AG09319 (cell line): ENCODE measurements around the gene SP1.
"Not testable (repeated sequence)": the region's sequence is repeated elsewhere in the genome, so short reads cannot be mapped to it uniquely, and the experiment has no call there.

Experiments
- DNase-seq: peaks from one replicate; pipeline ENCODE4 v3.0.0-alpha.2; 2010; ENCODE audit warnings: low read depth; ENCODE audit errors: extremely low read depth
- TF ChIP-seq, protein P1 (sequence below): IDR thresholded peaks from 2 replicates; pipeline ENCODE4 v1.5.1; 2011; ENCODE audit warnings: low read depth, mild to moderate bottlenecking, inconsistent platforms, low read length, moderate library complexity

SP1 gene

DNA sequence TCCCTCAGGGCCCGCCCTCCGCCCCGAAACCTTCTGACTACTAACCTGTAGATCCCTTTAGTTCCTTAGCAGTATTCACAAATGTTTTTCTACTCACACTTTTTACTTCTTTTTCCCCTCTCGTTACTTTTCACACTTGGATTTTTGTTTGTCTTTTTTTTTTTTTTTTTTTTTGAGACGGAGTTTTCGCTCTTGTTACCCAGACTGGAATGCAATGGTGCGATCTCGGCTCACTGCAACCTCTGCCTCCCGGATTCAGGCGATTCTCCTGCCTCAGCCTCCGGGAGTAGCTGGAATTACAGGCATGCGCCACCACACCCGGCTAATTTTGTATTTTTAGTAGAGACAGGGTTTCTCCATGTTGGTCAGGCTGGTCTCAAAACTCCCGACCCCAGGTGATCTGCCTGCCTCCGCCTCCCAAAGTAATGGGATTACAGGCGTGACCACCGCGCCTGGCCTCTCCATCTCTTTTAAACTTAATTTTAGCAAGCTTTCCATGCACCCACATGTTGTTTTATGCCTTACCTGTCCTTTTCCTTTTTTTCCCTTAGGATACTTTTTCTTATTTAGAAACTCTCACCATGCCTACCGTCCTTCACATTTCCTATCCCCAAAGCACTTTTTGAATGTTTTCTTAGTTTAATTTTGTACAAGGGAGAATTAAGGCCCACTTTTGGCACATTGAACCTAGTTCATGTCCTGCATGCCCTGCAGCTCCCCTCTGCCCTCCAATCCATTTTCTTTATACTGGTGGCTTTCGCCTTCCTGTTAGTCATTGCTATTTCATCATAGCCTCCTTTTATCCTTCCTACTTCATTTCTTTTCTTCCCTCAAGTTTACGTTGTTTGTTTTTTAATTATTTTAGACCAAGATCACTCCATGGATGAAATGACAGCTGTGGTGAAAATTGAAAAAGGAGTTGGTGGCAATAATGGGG lies 1.1 kb downstream of the SP1 start:
- TF ChIP-seq, protein P1, sequence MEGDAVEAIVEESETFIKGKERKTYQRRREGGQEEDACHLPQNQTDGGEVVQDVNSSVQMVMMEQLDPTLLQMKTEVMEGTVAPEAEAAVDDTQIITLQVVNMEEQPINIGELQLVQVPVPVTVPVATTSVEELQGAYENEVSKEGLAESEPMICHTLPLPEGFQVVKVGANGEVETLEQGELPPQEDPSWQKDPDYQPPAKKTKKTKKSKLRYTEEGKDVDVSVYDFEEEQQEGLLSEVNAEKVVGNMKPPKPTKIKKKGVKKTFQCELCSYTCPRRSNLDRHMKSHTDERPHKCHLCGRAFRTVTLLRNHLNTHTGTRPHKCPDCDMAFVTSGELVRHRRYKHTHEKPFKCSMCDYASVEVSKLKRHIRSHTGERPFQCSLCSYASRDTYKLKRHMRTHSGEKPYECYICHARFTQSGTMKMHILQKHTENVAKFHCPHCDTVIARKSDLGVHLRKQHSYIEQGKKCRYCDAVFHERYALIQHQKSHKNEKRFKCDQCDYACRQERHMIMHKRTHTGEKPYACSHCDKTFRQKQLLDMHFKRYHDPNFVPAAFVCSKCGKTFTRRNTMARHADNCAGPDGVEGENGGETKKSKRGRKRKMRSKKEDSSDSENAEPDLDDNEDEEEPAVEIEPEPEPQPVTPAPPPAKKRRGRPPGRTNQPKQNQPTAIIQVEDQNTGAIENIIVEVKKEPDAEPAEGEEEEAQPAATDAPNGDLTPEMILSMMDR, result no peak
- no peak for DNase-seq

DNA sequence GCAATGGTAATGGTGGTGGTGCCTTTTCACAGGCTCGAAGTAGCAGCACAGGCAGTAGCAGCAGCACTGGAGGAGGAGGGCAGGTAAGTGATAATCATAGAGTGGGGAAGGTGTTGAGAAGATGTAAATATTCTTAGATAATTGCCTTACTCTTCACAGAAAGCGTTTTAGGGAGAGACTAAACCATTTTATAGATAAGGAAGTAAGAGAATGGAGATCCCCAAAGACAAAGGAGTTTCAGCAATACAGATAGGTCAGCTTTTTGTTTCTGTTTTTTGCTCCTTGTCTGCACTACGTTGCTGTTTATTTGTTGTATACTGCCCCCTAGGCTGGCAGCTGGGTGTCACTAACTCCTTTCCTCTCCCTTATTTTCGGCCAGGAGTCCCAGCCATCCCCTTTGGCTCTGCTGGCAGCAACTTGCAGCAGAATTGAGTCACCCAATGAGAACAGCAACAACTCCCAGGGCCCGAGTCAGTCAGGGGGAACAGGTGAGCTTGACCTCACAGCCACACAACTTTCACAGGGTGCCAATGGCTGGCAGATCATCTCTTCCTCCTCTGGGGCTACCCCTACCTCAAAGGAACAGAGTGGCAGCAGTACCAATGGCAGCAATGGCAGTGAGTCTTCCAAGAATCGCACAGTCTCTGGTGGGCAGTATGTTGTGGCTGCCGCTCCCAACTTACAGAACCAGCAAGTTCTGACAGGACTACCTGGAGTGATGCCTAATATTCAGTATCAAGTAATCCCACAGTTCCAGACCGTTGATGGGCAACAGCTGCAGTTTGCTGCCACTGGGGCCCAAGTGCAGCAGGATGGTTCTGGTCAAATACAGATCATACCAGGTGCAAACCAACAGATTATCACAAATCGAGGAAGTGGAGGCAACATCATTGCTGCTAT lies 2.0 kb downstream of the SP1 start:
- TF ChIP-seq, protein P1, result peak; percentile 42
- DNase-seq, result peak; percentile 51

DNA sequence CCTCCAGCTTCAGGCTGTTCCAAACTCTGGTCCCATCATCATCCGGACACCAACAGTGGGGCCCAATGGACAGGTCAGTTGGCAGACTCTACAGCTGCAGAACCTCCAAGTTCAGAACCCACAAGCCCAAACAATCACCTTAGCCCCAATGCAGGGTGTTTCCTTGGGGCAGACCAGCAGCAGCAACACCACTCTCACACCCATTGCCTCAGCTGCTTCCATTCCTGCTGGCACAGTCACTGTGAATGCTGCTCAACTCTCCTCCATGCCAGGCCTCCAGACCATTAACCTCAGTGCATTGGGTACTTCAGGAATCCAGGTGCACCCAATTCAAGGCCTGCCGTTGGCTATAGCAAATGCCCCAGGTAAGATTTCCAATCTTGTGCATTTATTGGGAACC lies 3.3 kb downstream of the SP1 start:
- DNase-seq, result no peak

DNA sequence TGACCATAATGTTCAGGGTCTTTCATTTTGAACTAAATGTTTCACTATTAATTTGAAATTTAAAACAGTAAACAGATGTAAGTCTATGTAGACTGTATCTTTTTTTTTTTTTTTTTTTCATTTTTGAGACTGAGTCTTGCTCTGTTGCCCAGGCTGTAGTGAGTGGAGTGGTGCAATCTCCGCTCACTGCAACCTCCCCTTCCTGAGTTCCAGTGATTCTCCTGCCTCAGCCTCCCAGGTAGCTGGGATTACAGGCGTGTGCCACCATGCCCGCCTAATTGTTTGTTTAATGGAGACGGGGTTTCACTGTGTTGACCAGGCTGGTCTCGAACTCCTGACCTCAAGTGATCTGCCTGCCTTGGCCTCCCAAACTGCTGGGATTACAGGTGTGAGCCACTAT lies 6.4 kb downstream of the SP1 start:
- DNase-seq, result not testable (repeated sequence)

More for the DNA sequence above, 3.3 kb downstream of the SP1 start:
- TF ChIP-seq, protein P1, result no peak

DNA sequence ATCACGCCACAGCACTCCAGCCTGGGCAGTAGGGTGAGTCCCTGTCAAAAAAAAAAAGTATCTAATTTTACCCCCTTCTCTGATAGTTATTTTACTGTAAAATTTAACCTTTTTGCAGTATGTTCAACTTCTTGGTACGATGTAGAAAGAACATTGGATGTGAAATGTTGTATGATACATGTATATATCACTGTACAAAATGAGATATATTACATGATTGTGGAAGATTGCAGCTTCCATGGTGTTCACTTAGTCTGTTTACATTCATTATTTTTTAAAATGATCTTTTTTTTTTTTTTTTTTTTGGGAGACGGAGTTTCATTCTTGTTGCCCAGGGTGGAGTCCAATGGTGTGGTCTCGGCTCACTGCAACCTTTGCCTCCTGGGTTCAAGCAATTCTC lies 9.0 kb downstream of the SP1 start:
- TF ChIP-seq, protein P1, result no peak

DNA sequence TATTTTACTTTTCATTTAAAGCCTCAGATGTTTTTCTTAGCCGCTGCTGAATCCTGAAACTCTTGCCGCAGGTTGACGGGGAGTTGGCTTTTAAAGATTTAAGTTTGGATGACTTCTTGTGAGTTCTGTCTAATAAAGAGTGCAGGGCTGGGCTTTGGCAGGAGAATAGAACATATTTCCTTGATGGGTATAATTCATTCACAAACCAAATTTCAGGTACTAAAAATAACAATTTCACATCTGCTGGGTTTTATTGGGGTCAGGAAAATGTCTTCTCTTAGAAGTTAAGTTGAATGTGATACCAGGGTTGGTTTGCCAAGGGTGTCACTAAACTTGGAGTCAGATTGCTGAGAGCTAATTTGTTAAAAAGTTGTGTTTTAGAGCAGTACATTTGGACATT lies 9.7 kb downstream of the SP1 start:
- no peak for DNase-seq
- TF ChIP-seq, protein P1, result no peak

More for the DNA sequence above, 9.0 kb downstream of the SP1 start:
- DNase-seq, result no peak

DNA sequence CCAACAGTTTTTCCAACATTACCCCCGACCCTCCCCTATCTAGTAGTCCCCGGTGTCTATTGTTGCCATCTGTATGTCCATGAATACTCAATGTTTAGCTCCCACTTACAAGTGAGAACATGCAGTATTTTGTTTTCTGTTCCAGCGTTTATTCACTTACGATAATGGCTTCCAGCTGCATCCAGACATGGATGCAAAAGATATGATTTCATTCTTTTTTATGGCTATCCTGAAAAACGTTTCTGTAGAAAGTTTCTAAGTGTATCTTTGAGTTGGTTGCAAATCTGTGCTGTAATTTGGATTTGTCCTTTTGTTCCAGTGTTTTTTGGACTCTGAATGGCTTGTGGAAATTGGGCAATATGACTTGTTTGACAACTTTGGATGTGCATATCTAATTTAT lies 11.7 kb downstream of the SP1 start:
- TF ChIP-seq, protein P1, result no peak

More for the DNA sequence above, 11.7 kb downstream of the SP1 start:
- DNase-seq, result no peak
